ENCODE data around the gene CACNA2D2. TPM values are rescaled to one million over a fixed set of nuclear protein-coding genes. Genes with fewer than 3 reads are reported as not detected.

The CACNA2D2 gene
- total and polyA plus RNA-seq, 2 of the 4 experiments (the other 2 are of a cell fraction), result 0.15 TPM; not detected in 1

DNA sequence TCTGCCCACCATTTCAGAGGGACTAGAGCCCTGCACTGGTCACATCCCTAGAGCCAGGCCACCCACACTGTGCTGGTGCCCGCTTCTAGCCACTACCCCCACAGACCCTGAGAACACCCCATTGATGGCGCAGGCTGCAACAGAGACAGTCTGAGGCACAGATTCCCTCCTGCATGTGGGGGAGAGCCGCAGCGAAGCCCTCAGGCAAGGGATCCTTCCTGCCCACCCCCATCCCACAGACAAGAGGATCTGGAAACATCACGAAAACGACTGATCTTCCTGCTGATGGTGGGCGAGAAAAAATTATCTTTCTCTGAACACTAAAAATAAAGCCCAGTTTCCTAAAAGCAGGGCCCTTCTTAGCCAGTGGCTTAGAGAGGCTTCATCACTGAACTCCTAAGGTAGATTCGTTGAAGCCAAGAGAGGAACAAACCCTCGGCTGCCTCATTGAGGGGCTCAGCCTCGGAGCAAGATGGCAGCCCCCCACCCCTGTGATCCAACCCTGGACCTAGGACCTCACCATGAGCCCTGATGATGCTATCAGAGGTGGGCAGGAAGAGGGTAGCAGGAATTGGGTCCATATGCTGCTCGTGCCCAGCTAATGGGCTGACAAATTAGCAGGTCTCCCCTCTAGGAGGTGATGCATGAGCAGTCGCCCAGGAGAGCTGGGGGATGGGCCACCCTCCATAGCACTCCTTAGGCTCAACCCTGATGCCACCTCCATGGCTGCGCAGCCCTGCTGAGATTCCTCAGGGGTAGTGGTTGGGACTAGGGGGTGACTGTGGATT, 54.5 kb downstream of the CACNA2D2 start:
- Histone ChIP-seq H3K9me1 (ENCODE audit: insufficient read depth, low read length) (no peaks in the 10 kb centered on the region), H3K4me1 (ENCODE audit: control insufficient read depth, insufficient read depth, low read length) (no peaks in the 10 kb centered on the region), H2AK9ac (replicated peaks; ENCODE audit: low read depth, low read length, poor library complexity) (no peak overlapping the region), H2BK5ac (ENCODE audit: low read depth, low read length, poor library complexity, severe bottlenecking) (no peak overlapping the region), H3K23ac (ENCODE audit: low read depth, low read length) (no peak overlapping the region), H3K4me3 (ENCODE audit: insufficient read depth, low read depth, low read length) (no peak overlapping the region), H3K4ac (ENCODE audit: low read depth, low read length) (no peak overlapping the region), H4K91ac (ENCODE audit: insufficient read depth, low read depth, low read length) (no peak overlapping the region), H3K14ac (replicated peaks; ENCODE audit: low read depth, low read length) (no peak overlapping the region), H3K4me2 (ENCODE audit: low read depth, low read length) (no peak overlapping the region), H3K56ac (ENCODE audit: extremely low read depth, insufficient read depth, low read length) (no peak overlapping the region), H3K9ac (ENCODE audit: low read depth, low read length) (no peak overlapping the region), H3K36me3 (ENCODE audit: control insufficient read depth, insufficient read depth, low read length) (no peaks in the 10 kb centered on the region), H4K8ac (ENCODE audit: low read depth in 2 of 2, low read length in 2 of 2) (no peak overlapping the region), H2AK5ac (ENCODE audit: low read depth, low read length) (no peak overlapping the region), H3K18ac (ENCODE audit: low read depth, low read length) (no peak overlapping the region), H4K20me1 (ENCODE audit: insufficient read depth, low read length) (no peaks in the 10 kb centered on the region), H2BK120ac (ENCODE audit: low read depth, low read length) (no peak overlapping the region), H2AFZ (replicated peaks; ENCODE audit: low read length, poor library complexity) (no peak overlapping the region), H3K9me3 (ENCODE audit: control insufficient read depth, insufficient read depth, low read length) (no peaks in the 10 kb centered on the region), H4K5ac (ENCODE audit: low read depth, low read length) (no peak overlapping the region), H3K27me3 (ENCODE audit: control insufficient read depth, insufficient read depth, low read length) (peaks cover 56% of the 10 kb centered on the region), H2BK15ac (ENCODE audit: low read depth, low read length) (no peak overlapping the region), H2BK20ac (ENCODE audit: low read depth, low read length) (no peak overlapping the region), H3K27ac (ENCODE audit: insufficient read depth, low read length) (no peak overlapping the region), H3K79me1 (ENCODE audit: low read depth in 1 of 2, low read length in 2 of 2) (no peaks in the 10 kb centered on the region)
- WGBS, 2 experiments (ENCODE audit: extremely low coverage in 2 of 2, insufficient read length in 1 of 2), result 67% methylated on average over 2 of the region's 13 CpGs; no CpG with 5 or more reads in 1 of the 2 experiments
- ChIA-PET CTCF (no interaction called here), POLR2A (ENCODE audit: unreplicated experiment) (no interaction called here)
- DNase-seq (no peak), ATAC-seq (ENCODE audit: low read depth) (no peak)
- no peak for TF ChIP-seq BHLHE40 (IDR thresholded peaks at IDR 0.05; ENCODE audit: low read depth, low read length)
- TF ChIP-seq CHD1 (IDR thresholded peaks at IDR 0.05; ENCODE audit: low read depth, low read length), result no peak
- TF ChIP-seq SMC3 (IDR thresholded peaks at IDR 0.05; ENCODE audit: low read depth, low read length), result no peak
- no peak for TF ChIP-seq FOS (IDR thresholded peaks at IDR 0.05; ENCODE audit: low read depth, low read length)
- TF ChIP-seq MAZ (IDR thresholded peaks at IDR 0.05; ENCODE audit: borderline replicate concordance, low read depth, low read length), result no peak
- no peak for TF ChIP-seq NFE2L2 (IDR thresholded peaks at IDR 0.05; ENCODE audit: low read depth, low read length)
- TF ChIP-seq MAFK (IDR thresholded peaks at IDR 0.05; ENCODE audit: low read depth, low read length), result no peak
- no peak for TF ChIP-seq CTCF (conservative IDR thresholded peaks at IDR 0.05; ENCODE audit: low read depth, low read length)
- BruUV-seq (replicated peaks), result no TSS peak
- intact Hi-C loops (cut with micrococcal nuclease) (no loop called here), in situ Hi-C loops (cut with MboI; ENCODE audit: low sequenced_read_pairs) (no loop called here), dilution Hi-C loops (cut with HindIII; ENCODE audit: low sequenced_read_pairs, unreplicated experiment) (no loop called here)
